ENCODE measurements around the gene CCN6.

DNA sequence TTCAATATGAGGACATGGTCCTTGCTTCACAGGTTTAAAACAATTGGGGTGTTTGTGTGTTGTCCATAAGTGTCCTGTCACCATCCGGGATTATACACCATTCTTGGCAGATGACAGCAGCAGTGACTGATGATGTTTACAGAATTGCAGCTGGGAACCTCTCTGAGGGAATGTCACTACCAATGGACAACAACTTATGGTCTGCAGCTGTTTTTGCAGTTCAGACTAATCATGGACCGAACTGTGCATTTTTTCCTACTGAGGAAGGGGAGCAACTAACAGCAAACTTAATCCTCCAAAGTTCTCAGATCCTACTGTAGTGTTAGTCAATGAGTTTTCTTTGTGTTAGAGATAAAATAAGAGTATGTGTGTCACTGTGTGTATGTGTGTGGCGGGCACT, 59.5 kb downstream of the CCN6 start:
- TF ChIP-seq, protein P1, sequence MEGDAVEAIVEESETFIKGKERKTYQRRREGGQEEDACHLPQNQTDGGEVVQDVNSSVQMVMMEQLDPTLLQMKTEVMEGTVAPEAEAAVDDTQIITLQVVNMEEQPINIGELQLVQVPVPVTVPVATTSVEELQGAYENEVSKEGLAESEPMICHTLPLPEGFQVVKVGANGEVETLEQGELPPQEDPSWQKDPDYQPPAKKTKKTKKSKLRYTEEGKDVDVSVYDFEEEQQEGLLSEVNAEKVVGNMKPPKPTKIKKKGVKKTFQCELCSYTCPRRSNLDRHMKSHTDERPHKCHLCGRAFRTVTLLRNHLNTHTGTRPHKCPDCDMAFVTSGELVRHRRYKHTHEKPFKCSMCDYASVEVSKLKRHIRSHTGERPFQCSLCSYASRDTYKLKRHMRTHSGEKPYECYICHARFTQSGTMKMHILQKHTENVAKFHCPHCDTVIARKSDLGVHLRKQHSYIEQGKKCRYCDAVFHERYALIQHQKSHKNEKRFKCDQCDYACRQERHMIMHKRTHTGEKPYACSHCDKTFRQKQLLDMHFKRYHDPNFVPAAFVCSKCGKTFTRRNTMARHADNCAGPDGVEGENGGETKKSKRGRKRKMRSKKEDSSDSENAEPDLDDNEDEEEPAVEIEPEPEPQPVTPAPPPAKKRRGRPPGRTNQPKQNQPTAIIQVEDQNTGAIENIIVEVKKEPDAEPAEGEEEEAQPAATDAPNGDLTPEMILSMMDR (IDR thresholded peaks at IDR 0.05 in 8 of 11, conservative IDR thresholded peaks at IDR 0.05 in 3 of 11), result no peak
- TF ChIP-seq POLR2A (IDR thresholded peaks at IDR 0.05), result no peak

Measured in spleen (tissue), 7 donors.